ENCODE measurements around the gene NRBF2. TPM values are rescaled to one million over a fixed set of nuclear protein-coding genes. Genes with fewer than 3 reads are reported as not detected.

Gene NRBF2
- total RNA-seq, 1 experiment from 2014 or later: 24.8 TPM

DNA sequence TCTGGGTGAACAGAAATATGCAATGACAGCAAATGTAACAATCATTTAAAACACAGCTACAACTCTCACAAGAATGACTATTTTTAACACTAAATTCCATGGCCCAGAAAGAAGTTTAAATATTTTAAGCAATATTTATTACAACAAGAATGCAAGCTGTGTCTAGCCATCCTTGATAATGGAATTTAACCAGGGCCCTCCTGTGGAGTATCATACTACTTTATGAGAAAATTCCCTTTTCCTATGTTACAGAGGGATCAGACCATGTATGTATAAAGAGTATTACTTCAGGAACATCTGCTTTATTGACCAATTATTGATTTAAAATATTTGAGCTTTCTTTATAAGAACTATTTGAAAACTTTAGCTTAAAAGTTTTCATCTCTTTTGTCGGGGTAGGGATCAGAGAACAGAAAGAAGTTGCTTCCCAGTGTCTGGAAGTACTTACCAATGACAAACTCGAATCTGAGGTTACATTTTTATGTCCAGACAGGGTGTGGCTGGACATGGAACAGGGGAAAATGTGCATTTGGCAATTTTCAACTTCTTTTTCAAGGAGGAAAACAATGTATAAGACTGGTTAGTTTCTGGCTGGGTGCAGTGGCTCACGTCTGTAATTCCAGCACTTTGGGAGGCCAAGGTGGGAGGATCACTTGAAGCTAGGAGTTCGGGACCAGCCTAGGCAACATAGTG lies 48.3 kb upstream of the NRBF2 start:
- POLR2A ChIA-PET (ENCODE audit: low non-redundant PET): no interaction called here
- no TSS peak for BruUV-seq (replicated peaks)
- no peaks in the 10 kb centered on the region for H3K9me3 ChIP-seq (ENCODE audit: low read depth, low read length, poor library complexity, severe bottlenecking)
- DNase-seq (ENCODE audit: low spot score): no peak
- no peaks in the 10 kb centered on the region for H3K27me3 ChIP-seq (replicated peaks; ENCODE audit: insufficient read depth, low read depth, low read length, poor library complexity)
- TF ChIP-seq, protein P1, sequence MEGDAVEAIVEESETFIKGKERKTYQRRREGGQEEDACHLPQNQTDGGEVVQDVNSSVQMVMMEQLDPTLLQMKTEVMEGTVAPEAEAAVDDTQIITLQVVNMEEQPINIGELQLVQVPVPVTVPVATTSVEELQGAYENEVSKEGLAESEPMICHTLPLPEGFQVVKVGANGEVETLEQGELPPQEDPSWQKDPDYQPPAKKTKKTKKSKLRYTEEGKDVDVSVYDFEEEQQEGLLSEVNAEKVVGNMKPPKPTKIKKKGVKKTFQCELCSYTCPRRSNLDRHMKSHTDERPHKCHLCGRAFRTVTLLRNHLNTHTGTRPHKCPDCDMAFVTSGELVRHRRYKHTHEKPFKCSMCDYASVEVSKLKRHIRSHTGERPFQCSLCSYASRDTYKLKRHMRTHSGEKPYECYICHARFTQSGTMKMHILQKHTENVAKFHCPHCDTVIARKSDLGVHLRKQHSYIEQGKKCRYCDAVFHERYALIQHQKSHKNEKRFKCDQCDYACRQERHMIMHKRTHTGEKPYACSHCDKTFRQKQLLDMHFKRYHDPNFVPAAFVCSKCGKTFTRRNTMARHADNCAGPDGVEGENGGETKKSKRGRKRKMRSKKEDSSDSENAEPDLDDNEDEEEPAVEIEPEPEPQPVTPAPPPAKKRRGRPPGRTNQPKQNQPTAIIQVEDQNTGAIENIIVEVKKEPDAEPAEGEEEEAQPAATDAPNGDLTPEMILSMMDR (conservative IDR thresholded peaks at IDR 0.05; ENCODE audit: low read depth, low read length): no peak
- TF ChIP-seq EZH2 (IDR thresholded peaks at IDR 0.05; ENCODE audit: borderline replicate concordance, low read depth, low read length, poor library complexity, severe bottlenecking): no peak
- no peak overlapping the region for H3K27ac ChIP-seq (ENCODE audit: low read depth, low read length, poor library complexity, severe bottlenecking)
- H3K36me3 ChIP-seq (ENCODE audit: insufficient read depth, low read length, poor library complexity, severe bottlenecking): no peaks in the 10 kb centered on the region
- H3K4me1 ChIP-seq (ENCODE audit: insufficient read depth, low read length, poor library complexity, severe bottlenecking): peaks cover 7% of the 10 kb centered on the region
- intact Hi-C loops (cut with micrococcal nuclease; ENCODE audit: unreplicated experiment): loop anchor here (2.0 to 5.0 kb wide), 5 partner anchors 80 to 643 kb away; partner anchors contain the start of gene EGR2
- CTCF ChIA-PET: interaction anchor here (1.7 kb wide), 2 partner anchors 61 to 268 kb away, joined by 3 to 5 read pairs; no protein-coding TSS in a partner anchor
- no peak overlapping the region for H3K4me3 ChIP-seq (ENCODE audit: low read depth, low read length, poor library complexity, severe bottlenecking)

DNA sequence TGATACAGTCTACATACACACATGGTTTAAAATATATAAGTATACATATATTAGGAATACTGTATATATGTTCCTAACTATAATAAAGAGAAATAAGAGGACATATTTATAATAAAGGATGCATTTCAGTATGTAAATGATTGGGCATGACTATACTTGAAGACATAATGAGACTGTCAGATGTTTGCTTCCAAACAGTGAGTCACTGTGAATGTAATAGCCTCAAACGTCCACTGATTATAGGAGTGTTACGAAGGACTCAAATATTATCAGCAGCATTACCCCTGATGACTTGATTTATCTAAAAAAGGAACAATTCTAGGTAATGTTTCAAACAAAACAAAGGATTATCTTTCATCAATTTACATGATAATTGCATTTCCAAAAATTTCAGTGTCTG lies 39.9 kb upstream of the NRBF2 start:
- ChIA-PET POLR2A (ENCODE audit: low non-redundant PET) (no interaction called here), CTCF (no interaction called here)
- TF ChIP-seq, protein P1 (conservative IDR thresholded peaks at IDR 0.05; ENCODE audit: low read depth, low read length): no peak
- no peak for TF ChIP-seq EZH2 (IDR thresholded peaks at IDR 0.05; ENCODE audit: borderline replicate concordance, low read depth, low read length, poor library complexity, severe bottlenecking)

DNA sequence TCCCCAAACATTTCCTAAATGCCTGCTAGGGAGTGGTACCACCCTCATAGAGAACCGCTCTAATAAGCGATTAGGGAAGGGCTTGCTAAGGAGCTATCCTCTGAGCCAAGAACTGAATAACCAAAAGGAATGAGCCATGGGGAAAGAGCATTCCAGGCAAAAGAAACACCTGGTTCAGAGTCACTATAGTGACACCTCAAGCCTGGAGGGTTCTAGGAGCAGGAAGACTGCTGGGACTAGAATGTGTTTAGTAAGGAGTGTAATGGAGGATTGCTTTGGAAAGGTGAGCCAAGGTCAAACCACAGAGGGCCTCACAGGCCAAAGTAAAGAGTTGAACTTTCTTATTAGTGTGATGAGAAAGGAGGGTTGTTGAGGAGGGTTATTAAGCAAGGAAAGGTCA lies 38.7 kb upstream of the NRBF2 start:
- intact Hi-C loops (cut with micrococcal nuclease; ENCODE audit: unreplicated experiment): no loop called here

More for the DNA sequence above, 39.9 kb upstream of the NRBF2 start:
- Histone ChIP-seq H3K4me1 (ENCODE audit: insufficient read depth, low read length, poor library complexity, severe bottlenecking) (no peaks in the 10 kb centered on the region), H3K36me3 (ENCODE audit: insufficient read depth, low read length, poor library complexity, severe bottlenecking) (no peaks in the 10 kb centered on the region), H3K4me3 (ENCODE audit: low read depth, low read length, poor library complexity, severe bottlenecking) (no peak overlapping the region), H3K27me3 (replicated peaks; ENCODE audit: insufficient read depth, low read depth, low read length, poor library complexity) (no peaks in the 10 kb centered on the region), H3K27ac (ENCODE audit: low read depth, low read length, poor library complexity, severe bottlenecking) (no peak overlapping the region), H3K9me3 (ENCODE audit: low read depth, low read length, poor library complexity, severe bottlenecking) (no peaks in the 10 kb centered on the region)
- intact Hi-C loops (cut with micrococcal nuclease; ENCODE audit: unreplicated experiment): no loop called here
- no peak for DNase-seq (ENCODE audit: low spot score)
- BruUV-seq (replicated peaks): no TSS peak

More for the DNA sequence above, 38.7 kb upstream of the NRBF2 start:
- BruUV-seq (replicated peaks): no TSS peak
- Histone ChIP-seq H3K27ac (ENCODE audit: low read depth, low read length, poor library complexity, severe bottlenecking) (no peak overlapping the region), H3K9me3 (ENCODE audit: low read depth, low read length, poor library complexity, severe bottlenecking) (no peaks in the 10 kb centered on the region), H3K4me3 (ENCODE audit: low read depth, low read length, poor library complexity, severe bottlenecking) (no peak overlapping the region), H3K27me3 (replicated peaks; ENCODE audit: insufficient read depth, low read depth, low read length, poor library complexity) (no peaks in the 10 kb centered on the region), H3K36me3 (ENCODE audit: insufficient read depth, low read length, poor library complexity, severe bottlenecking) (no peaks in the 10 kb centered on the region), H3K4me1 (ENCODE audit: insufficient read depth, low read length, poor library complexity, severe bottlenecking) (no peaks in the 10 kb centered on the region)
- CTCF ChIA-PET: no interaction called here
- POLR2A ChIA-PET (ENCODE audit: low non-redundant PET): no interaction called here
- TF ChIP-seq EZH2 (IDR thresholded peaks at IDR 0.05; ENCODE audit: borderline replicate concordance, low read depth, low read length, poor library complexity, severe bottlenecking): no peak
- TF ChIP-seq, protein P1 (conservative IDR thresholded peaks at IDR 0.05; ENCODE audit: low read depth, low read length): no peak
- no peak for DNase-seq (ENCODE audit: low spot score)
